GM21526 (cell line): ENCODE data around the gene LMX1B.
"Not testable (repeated sequence)": the region's sequence is repeated elsewhere in the genome, so short reads cannot be mapped to it uniquely, and the experiment has no call there.

ENCODE experiments used
- ATAC-seq: cut with Tn5 transposase; IDR thresholded peaks from one replicate; pipeline ENCODE4 v1.9.1; 2021; ENCODE audit warnings: moderate library complexity; ENCODE audit not compliant: unreplicated experiment, low FRiP score

LMX1B gene

GRCh38 chr9:126613651-126614050 is at the start of gene LMX1B:
TSS of gene LMX1B (plus strand) at chr9:126613928. CDS start at chr9:126614450, 522 bp downstream.
- ATAC-seq: no peak

DNA sequence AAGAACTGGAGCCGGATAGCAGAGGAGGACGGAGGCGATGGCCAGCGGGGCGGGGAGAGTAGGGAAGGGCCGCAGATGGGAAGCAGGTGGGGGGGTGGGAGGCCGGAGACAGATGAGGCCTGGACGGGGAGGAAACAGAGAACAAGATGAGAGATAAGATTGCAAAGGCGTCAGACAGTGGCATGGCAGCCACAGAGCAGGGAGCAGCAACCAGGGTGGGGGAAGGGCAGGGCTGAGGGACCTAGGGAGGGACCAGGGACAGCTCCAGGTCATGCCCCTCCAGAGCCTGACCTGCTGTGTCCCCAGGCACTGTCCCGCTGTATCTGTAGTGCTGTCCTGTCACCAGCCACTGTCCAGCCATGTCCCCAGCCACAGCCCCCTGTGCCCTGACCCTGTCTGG is 49.6 kb upstream of the LMX1B start:
- ATAC-seq: no peak

GRCh38 chr9:126564716-126565115 is 49.0 kb upstream of the LMX1B start:
- ATAC-seq: no peak

DNA sequence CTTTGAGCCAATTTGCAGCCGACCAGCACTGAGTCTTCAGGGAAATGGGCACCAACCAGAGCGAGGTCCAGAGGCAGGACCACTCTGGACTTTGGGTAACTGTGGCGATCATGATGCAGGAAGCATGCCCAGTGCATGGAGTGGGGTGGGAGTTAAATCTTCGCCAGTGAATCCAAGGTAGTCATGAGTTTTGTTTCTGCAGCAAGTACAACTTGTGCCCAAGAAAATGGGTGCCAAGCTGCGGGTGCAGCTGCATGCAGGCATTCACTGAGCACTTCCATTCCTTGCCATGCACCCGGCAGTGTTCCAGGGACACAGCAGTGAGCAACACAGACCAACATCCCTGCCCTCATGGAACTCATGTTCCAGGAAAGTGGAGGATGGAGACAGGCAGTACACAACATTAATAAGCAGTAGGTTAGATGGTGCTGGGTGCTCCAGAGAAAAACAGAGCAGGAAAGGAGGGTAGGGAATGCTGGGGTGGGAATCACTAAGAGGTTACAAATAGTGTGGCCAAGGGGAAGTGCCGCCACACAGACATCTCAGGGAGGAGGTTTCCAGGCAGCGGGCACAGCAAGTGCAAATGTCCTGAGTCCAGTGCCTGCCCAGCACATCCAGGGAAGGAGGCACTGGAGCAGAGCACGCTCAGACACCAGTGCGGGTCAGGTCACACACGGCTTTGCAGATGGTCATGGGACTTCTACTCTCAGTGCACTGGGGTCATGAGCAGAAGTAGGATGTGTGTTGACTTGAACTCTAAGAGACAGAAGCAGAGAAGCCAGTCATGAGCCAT is 48.2 kb upstream of the LMX1B start:
- ATAC-seq: no peak

- no peak for ATAC-seq
Observed at GRCh38 chr9:126569036-126569435, 44.7 kb upstream of the LMX1B start.

- no peak for ATAC-seq
Observed at GRCh38 chr9:126578029-126578428, 35.7 kb upstream of the LMX1B start.

GRCh38 chr9:126580319-126580718 is 33.4 kb upstream of the LMX1B start:
- ATAC-seq: not testable (repeated sequence)

- ATAC-seq: no peak
Observed at GRCh38 chr9:126581893-126582292, 31.8 kb upstream of the LMX1B start.

DNA sequence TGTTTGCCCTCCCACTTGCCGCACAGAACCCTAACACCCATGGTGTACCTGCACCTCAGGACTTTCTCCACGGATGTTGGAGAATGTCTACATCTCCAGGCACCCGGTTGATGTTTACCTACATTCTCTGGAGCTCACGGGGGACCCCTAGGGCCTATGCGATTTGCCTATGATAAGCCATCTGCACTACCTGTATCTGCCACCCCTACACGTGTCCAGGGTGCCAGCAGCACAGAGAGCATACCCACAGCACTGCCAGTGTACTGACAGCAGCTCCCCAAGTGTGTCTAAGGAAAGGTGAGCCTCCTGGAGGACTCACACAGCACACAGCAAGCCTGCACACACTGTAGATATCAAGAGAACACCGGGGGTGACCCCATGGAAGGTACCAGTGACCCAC is 31.3 kb upstream of the LMX1B start:
- ATAC-seq: no peak

- ATAC-seq: no peak
Observed at GRCh38 chr9:126583144-126583760, 30.5 kb upstream of the LMX1B start.

- no peak for ATAC-seq
Observed at GRCh38 chr9:126584611-126585010, 29.1 kb upstream of the LMX1B start.

DNA sequence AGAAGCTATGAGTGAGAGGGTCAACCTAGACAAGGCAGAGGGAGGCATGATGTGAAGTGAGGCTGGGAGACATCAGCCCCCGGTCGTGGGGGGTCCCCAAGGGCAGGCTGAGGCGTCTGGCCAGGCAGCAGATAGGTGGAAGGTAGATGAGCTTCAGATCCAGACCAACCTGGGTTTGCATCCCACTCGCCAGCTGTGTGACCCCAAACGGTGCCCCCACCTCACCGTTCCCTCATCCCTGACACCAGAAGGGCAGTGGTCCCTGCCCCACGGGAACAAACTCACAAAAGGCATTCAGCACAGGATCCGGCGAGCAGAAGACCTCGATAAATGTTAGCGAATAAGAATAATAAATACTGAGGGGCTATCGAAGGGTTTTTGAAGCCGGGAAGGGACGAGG is 27.5 kb upstream of the LMX1B start:
- ATAC-seq: no peak

DNA sequence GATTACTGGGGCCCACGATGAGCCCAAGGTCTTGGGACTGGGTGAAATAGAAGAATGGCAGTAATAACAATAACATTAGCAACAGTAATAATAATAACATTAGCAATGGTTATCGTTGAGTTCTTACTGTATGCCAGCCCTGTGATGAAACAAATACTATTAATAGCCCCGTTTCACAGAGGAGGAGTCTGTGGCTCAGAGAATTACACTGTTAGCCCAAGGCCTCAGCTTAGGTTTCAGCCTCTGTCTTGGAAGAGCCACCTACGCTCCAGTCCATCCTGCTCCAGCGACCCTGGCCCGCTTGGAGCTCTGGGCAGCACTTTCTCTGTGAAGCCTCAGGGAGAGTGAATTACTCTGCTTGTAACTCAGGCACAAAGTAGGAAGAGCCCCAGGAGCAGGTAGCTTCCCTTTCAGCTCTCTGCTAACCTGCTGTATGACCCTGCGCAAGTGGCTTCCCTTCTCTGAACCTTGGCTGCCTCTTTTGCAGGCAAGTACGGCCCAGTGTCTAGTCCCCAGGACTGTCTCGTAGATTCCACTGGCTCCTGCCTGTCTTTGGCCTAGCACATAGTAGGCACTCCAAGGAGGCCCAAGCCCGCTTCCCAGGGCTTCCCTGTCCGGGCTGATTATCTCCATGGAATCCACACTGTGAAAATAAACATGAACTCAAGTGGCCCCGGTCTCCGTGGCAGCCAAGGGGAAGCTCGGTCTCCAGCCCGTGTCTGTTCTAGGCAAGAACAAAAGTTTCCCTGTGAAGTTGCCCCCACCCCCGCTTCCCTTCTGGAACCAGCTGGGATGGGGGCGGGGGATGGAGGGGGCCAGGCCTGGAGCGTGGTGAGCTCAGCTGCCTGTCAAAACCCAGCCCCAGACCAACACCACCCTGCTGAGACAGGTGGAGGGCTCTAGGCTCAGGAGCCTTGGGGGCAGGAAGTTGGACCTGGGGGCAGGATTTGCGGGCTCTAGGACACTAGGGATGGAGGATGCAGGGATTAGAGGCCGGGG is 26.2 kb upstream of the LMX1B start:
- no peak for ATAC-seq

- ATAC-seq: no peak
Observed at GRCh38 chr9:126588491-126589168, 25.1 kb upstream of the LMX1B start.

- no peak for ATAC-seq
Observed at GRCh38 chr9:126589349-126589748, 24.4 kb upstream of the LMX1B start.

- no peak for ATAC-seq
Observed at GRCh38 chr9:126591083-126591482, 22.6 kb upstream of the LMX1B start.

- no peak for ATAC-seq
Observed at GRCh38 chr9:126591922-126592321, 21.8 kb upstream of the LMX1B start.

- ATAC-seq: no peak
Observed at GRCh38 chr9:126592461-126592860, 21.3 kb upstream of the LMX1B start.

- ATAC-seq: no peak
Observed at GRCh38 chr9:126595982-126596381, 17.7 kb upstream of the LMX1B start.

DNA sequence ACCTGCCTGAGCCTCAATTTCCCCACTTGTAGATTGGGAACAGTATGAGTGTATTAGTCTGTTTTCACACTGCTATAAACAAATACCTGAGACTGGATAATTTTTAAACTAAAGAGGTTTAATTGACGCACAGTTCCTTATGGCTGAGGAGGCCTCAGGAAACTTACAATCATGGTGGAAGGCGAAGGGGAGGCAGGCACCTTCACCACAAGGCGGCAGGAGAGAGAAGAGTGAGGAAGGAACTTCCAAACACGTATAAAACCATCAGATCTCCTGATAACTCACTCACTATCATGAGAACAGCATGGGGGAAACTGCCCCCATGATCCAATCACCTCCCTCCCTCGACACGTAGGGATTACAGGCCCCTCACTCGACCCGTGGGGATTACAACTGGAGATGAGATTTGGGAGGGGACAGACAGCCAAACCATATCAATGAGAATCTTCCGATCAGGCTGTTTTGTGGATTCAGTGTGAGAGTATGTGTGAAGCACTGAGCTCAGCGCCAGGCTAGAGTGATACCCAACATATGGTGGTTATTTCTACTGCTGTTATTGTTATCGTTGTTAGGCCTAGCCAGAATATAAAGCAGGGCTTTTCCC is 14.6 kb upstream of the LMX1B start:
- no peak for ATAC-seq
